WI38 (cell line): ENCODE data around the gene SPAG6.

Source experiments
- H3K4me3 ChIP-seq: 2 replicates; pipeline ENCODE4 v1.5.1; 2011; ENCODE audit warnings: low read depth, mild to moderate bottlenecking, control low read depth, low read length
- CTCF ChIP-seq: IDR thresholded peaks from 2 replicates; pipeline ENCODE4 v1.5.1; 2012; ENCODE audit warnings: low read depth, mild to moderate bottlenecking, control low read depth, low read length

SPAG6 gene

GRCh38 chr10:22437620-22438588, 92.6 kb downstream of the SPAG6 start:
- peak overlapping the region; percentile 72 for H3K4me3 ChIP-seq

GRCh38 chr10:22438711-22439110, 93.4 kb downstream of the SPAG6 start:
- no peak overlapping the region for H3K4me3 ChIP-seq

More at GRCh38 chr10:22437620-22438588, 92.6 kb downstream of the SPAG6 start:
- no peak for TF ChIP-seq CTCF

GRCh38 chr10:22442063-22442462, 96.8 kb downstream of the SPAG6 start:
- no peak overlapping the region for H3K4me3 ChIP-seq
- TF ChIP-seq CTCF, result no peak

More at GRCh38 chr10:22438711-22439110, 93.4 kb downstream of the SPAG6 start:
- no peak for TF ChIP-seq CTCF

- no peak overlapping the region for H3K4me3 ChIP-seq
- TF ChIP-seq CTCF, result no peak
Measured at GRCh38 chr10:22442468-22442867, 97.2 kb downstream of the SPAG6 start.

GRCh38 chr10:22443175-22443901, 98.0 kb downstream of the SPAG6 start:
- no peak overlapping the region for H3K4me3 ChIP-seq
- TF ChIP-seq CTCF, result no peak

- no peak for TF ChIP-seq CTCF
- H3K4me3 ChIP-seq, result no peak overlapping the region
Measured at GRCh38 chr10:22444219-22444788, 99.0 kb downstream of the SPAG6 start.

GRCh38 chr10:22445495-22445894, 100.2 kb downstream of the SPAG6 start:
- H3K4me3 ChIP-seq, result no peak overlapping the region
- TF ChIP-seq CTCF, result no peak
